ENCODE results near the gene POU6F2. TPM values are rescaled to one million over a fixed set of nuclear protein-coding genes. Genes with fewer than 3 reads are reported as not detected.
"Not testable (repeated sequence)": the region's sequence is repeated elsewhere in the genome, so short reads cannot be mapped to it uniquely, and the experiment has no call there.

POU6F2 gene
- polyA plus RNA-seq, 4 donors: 0.16 TPM; not detected in 3

DNA sequence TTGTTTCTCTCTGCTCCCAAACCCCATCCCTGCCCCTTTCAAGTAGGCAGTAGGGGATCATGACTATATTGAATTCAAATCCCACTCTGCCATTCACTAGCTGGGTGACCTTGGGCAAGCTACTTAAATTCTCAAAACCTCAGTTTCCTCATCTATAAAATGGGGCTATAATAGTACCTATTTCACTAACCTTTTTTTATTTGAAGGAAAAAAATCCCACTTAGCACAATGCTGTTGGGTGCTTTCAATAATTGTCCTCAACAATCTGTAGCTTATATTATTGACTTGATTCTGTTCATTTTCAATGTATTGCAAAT lies 398.1 kb downstream of the POU6F2 start:
- Histone ChIP-seq H3K4me1 (ENCODE audit: control insufficient read depth in 3 of 3, insufficient read depth in 2 of 3, low read depth in 1 of 3, low read length in 2 of 3) (peaks cover 0 to 6% (median 0%) of the 10 kb centered on the region in 3 donors), H3K4me3 (ENCODE audit: low read depth in 1 of 3, low read length in 3 of 3) (no peak overlapping the region), H3K27ac (ENCODE audit: low read depth in 1 of 3, low read length in 2 of 3) (no peak overlapping the region), H3K9me3 (ENCODE audit: control insufficient read depth in 2 of 2, insufficient read depth in 1 of 2, low read depth in 1 of 2, low read length in 1 of 2) (no peaks in the 10 kb centered on the region), H3K27me3 (ENCODE audit: control insufficient read depth in 3 of 3, insufficient read depth in 3 of 3, low read length in 3 of 3) (peaks cover 0 to 2% (median 0%) of the 10 kb centered on the region in 3 donors), H3K36me3 (ENCODE audit: control insufficient read depth in 3 of 3, insufficient read depth in 2 of 3, low read depth in 1 of 3, low read length in 3 of 3) (no peaks in the 10 kb centered on the region)
- DNase-seq (no peak), FAIRE-seq (no peak)

DNA sequence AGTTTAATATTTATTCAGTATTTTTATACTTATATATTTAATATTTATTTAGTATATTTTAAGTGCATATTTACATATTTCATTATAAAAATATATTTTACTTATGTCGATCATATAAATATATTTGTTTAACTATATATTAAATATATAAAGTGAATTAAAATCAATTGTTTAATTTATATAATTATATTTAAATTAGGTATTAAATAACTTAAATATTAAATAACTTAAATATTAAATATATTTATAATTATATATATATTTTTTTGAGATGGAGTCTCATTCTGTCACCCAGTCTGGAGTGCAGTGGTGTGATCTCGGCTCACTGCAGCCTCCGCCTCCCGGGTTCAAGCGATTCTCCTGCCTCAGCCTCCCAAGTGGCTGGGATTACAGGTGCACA lies 399.2 kb downstream of the POU6F2 start:
- H3K27me3 ChIP-seq (ENCODE audit: control insufficient read depth in 3 of 3, insufficient read depth in 3 of 3, low read length in 3 of 3); DNase-seq; H3K4me1 ChIP-seq (ENCODE audit: control insufficient read depth in 3 of 3, insufficient read depth in 2 of 3, low read depth in 1 of 3, low read length in 2 of 3); H3K27ac ChIP-seq (ENCODE audit: low read depth in 1 of 3, low read length in 2 of 3); H3K4me3 ChIP-seq (ENCODE audit: low read depth in 1 of 3, low read length in 3 of 3); H3K9me3 ChIP-seq (ENCODE audit: control insufficient read depth in 2 of 2, insufficient read depth in 1 of 2, low read depth in 1 of 2, low read length in 1 of 2); H3K36me3 ChIP-seq (ENCODE audit: control insufficient read depth in 3 of 3, insufficient read depth in 2 of 3, low read depth in 1 of 3, low read length in 3 of 3): not testable (repeated sequence)
- peak; percentile 94 for FAIRE-seq
- WGBS, 3 donors: 96 to 99% (median 97%) methylated on average over 5 of the region's 5 CpGs

DNA sequence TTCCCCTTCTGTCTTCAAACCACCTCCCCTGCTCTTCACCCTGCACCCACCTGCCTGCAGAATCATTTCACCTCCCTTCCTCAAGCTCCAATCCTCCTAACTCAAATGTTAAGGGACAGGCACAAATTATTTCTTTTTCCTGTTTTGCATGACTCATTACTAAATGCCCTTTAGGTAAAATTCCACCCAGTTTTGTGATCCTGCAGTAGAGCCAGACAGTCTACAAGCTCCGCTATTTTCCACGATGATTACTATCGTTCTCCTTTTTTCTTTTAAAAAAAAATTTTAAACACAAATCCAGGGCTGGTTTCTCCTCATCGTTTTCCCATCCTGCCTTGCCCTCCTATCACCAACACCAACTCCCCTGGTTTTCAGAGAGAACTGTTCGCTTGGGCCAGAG lies 401.7 kb downstream of the POU6F2 start:
- Histone ChIP-seq H3K36me3 (ENCODE audit: control insufficient read depth in 3 of 3, insufficient read depth in 2 of 3, low read depth in 1 of 3, low read length in 3 of 3) (no peaks in the 10 kb centered on the region), H3K4me1 (ENCODE audit: control insufficient read depth in 3 of 3, insufficient read depth in 2 of 3, low read depth in 1 of 3, low read length in 2 of 3) (peaks cover 0 to 6% (median 0%) of the 10 kb centered on the region in 3 donors), H3K27me3 (ENCODE audit: control insufficient read depth in 3 of 3, insufficient read depth in 3 of 3, low read length in 3 of 3) (peaks cover 0 to 5% (median 0%) of the 10 kb centered on the region in 3 donors), H3K4me3 (ENCODE audit: low read depth in 1 of 3, low read length in 3 of 3) (no peak overlapping the region), H3K27ac (ENCODE audit: low read depth in 1 of 3, low read length in 2 of 3) (no peak overlapping the region), H3K9me3 (ENCODE audit: control insufficient read depth in 2 of 2, insufficient read depth in 1 of 2, low read depth in 1 of 2, low read length in 1 of 2) (no peaks in the 10 kb centered on the region)
- DNase-seq (no peak), FAIRE-seq (no peak)
- WGBS, 3 donors: 85 to 88% (median 86%) methylated on average over 5 of the region's 5 CpGs

DNA sequence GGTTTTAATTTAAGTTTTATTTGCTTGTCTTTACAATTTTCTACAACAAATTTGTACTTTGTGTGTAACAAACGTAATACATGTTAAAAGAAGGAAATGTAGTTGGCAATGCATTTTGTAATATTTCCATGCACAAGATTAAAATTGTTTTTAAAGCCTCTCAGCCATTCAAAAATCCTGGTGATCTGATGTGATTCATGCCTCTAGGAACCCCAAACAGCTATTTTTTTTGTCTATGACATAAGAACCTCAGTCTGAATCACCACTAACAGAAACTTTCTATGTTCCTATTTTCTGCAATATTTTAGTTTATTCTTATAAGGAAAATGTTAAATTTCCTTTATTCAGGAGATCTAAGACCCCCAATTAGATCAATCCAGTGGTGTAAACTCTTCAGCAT lies 405.4 kb downstream of the POU6F2 start:
- Histone ChIP-seq H3K4me1 (ENCODE audit: control insufficient read depth in 3 of 3, insufficient read depth in 2 of 3, low read depth in 1 of 3, low read length in 2 of 3) (no peaks in the 10 kb centered on the region), H3K4me3 (ENCODE audit: low read depth in 1 of 3, low read length in 3 of 3) (no peak overlapping the region), H3K9me3 (ENCODE audit: control insufficient read depth in 2 of 2, insufficient read depth in 1 of 2, low read depth in 1 of 2, low read length in 1 of 2) (no peaks in the 10 kb centered on the region), H3K27ac (ENCODE audit: low read depth in 1 of 3, low read length in 2 of 3) (no peak overlapping the region), H3K27me3 (ENCODE audit: control insufficient read depth in 3 of 3, insufficient read depth in 3 of 3, low read length in 3 of 3) (peaks cover 0 to 5% (median 0%) of the 10 kb centered on the region in 3 donors), H3K36me3 (ENCODE audit: control insufficient read depth in 3 of 3, insufficient read depth in 2 of 3, low read depth in 1 of 3, low read length in 3 of 3) (no peaks in the 10 kb centered on the region)
- DNase-seq: no peak
- 64 to 66% (median 64%) methylated on average over 1 of the region's 1 CpG for WGBS, 3 donors
- FAIRE-seq: no peak

DNA sequence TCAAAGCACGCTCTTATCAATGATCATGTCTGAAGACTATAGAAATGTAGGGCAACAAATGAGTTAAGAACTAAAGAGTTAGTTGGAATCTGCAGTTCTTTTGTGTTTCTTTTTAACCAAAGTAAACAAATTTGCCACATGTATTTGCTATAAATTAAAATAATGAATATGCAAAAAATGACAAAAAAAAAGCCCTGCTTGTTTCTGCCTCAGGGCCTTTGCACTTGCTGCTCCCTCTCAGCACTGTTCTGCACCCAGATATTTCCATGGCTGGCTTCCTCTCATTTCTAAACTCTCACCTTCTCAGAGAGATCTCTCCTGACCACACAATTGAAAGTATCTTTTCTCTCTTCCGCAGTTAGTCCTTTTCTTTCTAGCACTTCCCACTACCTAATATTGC lies 406.7 kb downstream of the POU6F2 start:
- Histone ChIP-seq H3K36me3 (ENCODE audit: control insufficient read depth in 3 of 3, insufficient read depth in 2 of 3, low read depth in 1 of 3, low read length in 3 of 3) (no peaks in the 10 kb centered on the region), H3K27ac (ENCODE audit: low read depth in 1 of 3, low read length in 2 of 3) (no peak overlapping the region), H3K4me1 (ENCODE audit: control insufficient read depth in 3 of 3, insufficient read depth in 2 of 3, low read depth in 1 of 3, low read length in 2 of 3) (no peaks in the 10 kb centered on the region), H3K27me3 (ENCODE audit: control insufficient read depth in 3 of 3, insufficient read depth in 3 of 3, low read length in 3 of 3) (peaks cover 0 to 3% (median 0%) of the 10 kb centered on the region in 3 donors), H3K9me3 (ENCODE audit: control insufficient read depth in 2 of 2, insufficient read depth in 1 of 2, low read depth in 1 of 2, low read length in 1 of 2) (no peaks in the 10 kb centered on the region), H3K4me3 (ENCODE audit: low read depth in 1 of 3, low read length in 3 of 3) (no peak overlapping the region)
- no peak for DNase-seq
- 87 to 90% (median 90%) methylated on average over 2 of the region's 2 CpGs for WGBS, 3 donors
- no peak for FAIRE-seq

DNA sequence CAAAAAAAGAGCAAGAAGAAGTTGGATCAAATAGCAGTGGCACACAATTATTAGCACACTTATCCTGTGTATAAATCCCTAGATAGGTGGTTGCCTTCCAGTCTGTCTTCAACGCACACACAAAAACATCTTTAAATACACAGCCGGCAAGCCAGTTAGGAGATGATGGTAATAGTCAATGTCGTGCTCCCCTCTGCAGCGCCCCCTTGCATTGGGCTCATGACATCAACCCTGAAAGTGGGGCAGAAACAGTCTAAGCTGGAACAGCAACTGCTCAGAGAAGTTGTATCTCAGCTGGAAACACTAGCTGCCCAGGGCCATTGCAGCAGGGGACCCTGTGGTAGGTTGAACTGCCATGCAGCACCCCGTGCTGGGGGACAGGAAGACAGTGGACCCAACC lies 409.0 kb downstream of the POU6F2 start:
- H3K27ac ChIP-seq (ENCODE audit: low read depth in 1 of 3, low read length in 2 of 3): no peak overlapping the region
- peaks cover 0 to 8% (median 0%) of the 10 kb centered on the region in 3 donors for H3K27me3 ChIP-seq (ENCODE audit: control insufficient read depth in 3 of 3, insufficient read depth in 3 of 3, low read length in 3 of 3)
- no peak for FAIRE-seq
- no peak overlapping the region for H3K4me3 ChIP-seq (ENCODE audit: low read depth in 1 of 3, low read length in 3 of 3)
- DNase-seq: no peak
- 72 to 73% (median 72%) methylated on average over 5 of the region's 5 CpGs for WGBS, 3 donors
- H3K36me3 ChIP-seq (ENCODE audit: control insufficient read depth in 3 of 3, insufficient read depth in 2 of 3, low read depth in 1 of 3, low read length in 3 of 3): no peaks in the 10 kb centered on the region
- no peaks in the 10 kb centered on the region for H3K4me1 ChIP-seq (ENCODE audit: control insufficient read depth in 3 of 3, insufficient read depth in 2 of 3, low read depth in 1 of 3, low read length in 2 of 3)
- no peaks in the 10 kb centered on the region for H3K9me3 ChIP-seq (ENCODE audit: control insufficient read depth in 2 of 2, insufficient read depth in 1 of 2, low read depth in 1 of 2, low read length in 1 of 2)

DNA sequence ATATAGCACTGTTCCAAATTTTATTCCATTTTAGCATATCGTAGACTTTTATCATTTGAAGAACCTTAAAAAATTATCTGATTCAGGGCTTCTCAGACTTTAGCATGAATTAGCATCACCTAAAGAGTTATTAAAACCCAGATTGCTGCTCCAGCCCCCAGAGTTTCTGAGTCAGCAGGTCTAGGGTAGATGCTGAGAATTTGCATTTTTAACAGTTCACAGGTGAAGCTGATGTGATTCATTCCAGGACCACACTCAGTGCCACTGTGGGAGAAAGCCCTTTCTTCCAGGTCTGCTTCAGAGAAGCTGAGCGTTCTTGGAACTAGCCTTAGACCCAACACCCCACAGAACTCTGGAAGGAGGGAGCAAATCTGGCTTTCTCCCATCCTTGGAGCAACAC lies 414.4 kb downstream of the POU6F2 start:
- no peak for DNase-seq
- Histone ChIP-seq H3K9me3 (ENCODE audit: control insufficient read depth in 2 of 2, insufficient read depth in 1 of 2, low read depth in 1 of 2, low read length in 1 of 2) (no peaks in the 10 kb centered on the region), H3K27ac (ENCODE audit: low read depth in 1 of 3, low read length in 2 of 3) (no peak overlapping the region), H3K4me3 (ENCODE audit: low read depth in 1 of 3, low read length in 3 of 3) (no peak overlapping the region), H3K36me3 (ENCODE audit: control insufficient read depth in 3 of 3, insufficient read depth in 2 of 3, low read depth in 1 of 3, low read length in 3 of 3) (no peaks in the 10 kb centered on the region), H3K4me1 (ENCODE audit: control insufficient read depth in 3 of 3, insufficient read depth in 2 of 3, low read depth in 1 of 3, low read length in 2 of 3) (no peaks in the 10 kb centered on the region), H3K27me3 (ENCODE audit: control insufficient read depth in 3 of 3, insufficient read depth in 3 of 3, low read length in 3 of 3) (peaks cover 0 to 5% (median 0%) of the 10 kb centered on the region in 3 donors)
- 54 to 80% (median 58%) methylated on average over 2 of the region's 2 CpGs for WGBS, 3 donors
- no peak for FAIRE-seq

DNA sequence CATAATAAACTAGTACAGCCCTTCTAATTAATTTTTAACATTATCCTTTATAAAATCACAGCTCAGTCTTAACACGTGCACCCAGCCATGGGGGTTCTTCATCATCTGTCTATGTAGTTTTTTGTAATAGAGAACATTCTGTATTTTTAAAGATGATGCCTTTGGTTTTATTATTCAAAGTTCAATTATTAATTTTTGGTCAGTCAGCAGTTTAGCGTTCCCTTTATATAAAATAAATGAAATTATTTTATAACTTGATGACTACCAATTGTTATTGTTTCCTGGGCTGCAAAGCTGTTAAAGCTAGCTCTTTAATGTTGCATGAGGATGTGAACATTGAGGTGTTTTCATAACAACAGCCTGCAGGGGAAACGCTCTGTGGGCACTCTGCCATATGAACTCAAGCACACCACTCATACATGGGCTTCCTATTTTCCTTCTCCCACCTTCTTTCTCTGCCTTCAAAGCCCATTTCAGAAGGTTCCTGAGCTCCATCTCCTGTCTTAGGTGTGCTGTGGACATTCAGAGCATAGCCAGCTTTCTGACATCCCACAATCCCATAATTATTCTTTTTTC lies 416.5 kb downstream of the POU6F2 start:
- no peaks in the 10 kb centered on the region for H3K36me3 ChIP-seq (ENCODE audit: control insufficient read depth in 3 of 3, insufficient read depth in 2 of 3, low read depth in 1 of 3, low read length in 3 of 3)
- no peak overlapping the region for H3K4me3 ChIP-seq (ENCODE audit: low read depth in 1 of 3, low read length in 3 of 3)
- no peaks in the 10 kb centered on the region for H3K4me1 ChIP-seq (ENCODE audit: control insufficient read depth in 3 of 3, insufficient read depth in 2 of 3, low read depth in 1 of 3, low read length in 2 of 3)
- WGBS, 3 donors: 12 to 36% (median 33%) methylated on average over 3 of the region's 3 CpGs
- DNase-seq: no peak
- no peak for FAIRE-seq
- no peaks in the 10 kb centered on the region for H3K9me3 ChIP-seq (ENCODE audit: control insufficient read depth in 2 of 2, insufficient read depth in 1 of 2, low read depth in 1 of 2, low read length in 1 of 2)
- H3K27me3 ChIP-seq (ENCODE audit: control insufficient read depth in 3 of 3, insufficient read depth in 3 of 3, low read length in 3 of 3): peaks cover 0 to 5% (median 0%) of the 10 kb centered on the region in 3 donors
- no peak overlapping the region for H3K27ac ChIP-seq (ENCODE audit: low read depth in 1 of 3, low read length in 2 of 3)

DNA sequence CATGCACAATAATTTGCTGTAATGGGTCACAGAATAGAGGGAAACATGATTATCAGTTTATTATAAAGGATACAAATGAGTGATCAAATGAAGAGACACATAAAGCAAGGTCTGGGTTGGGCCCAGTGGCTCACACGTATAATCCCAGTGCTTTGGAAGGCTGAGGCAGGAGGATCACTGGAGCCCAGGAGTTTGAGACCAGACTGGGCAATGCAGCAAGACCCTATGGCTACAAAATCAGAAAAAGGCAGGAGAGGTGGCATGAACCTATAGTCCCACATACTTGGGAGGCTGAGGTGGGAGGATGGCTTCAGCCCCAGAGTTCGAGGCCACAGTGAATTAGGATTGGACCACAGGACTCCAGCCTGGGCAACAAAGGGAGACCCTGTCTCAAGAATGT lies 421.7 kb downstream of the POU6F2 start:
- 76 to 90% (median 85%) methylated on average over 2 of the region's 2 CpGs for WGBS, 3 donors
- no peak for DNase-seq
- Histone ChIP-seq H3K4me1 (ENCODE audit: control insufficient read depth in 3 of 3, insufficient read depth in 2 of 3, low read depth in 1 of 3, low read length in 2 of 3) (no peaks in the 10 kb centered on the region), H3K4me3 (ENCODE audit: low read depth in 1 of 3, low read length in 3 of 3) (no peak overlapping the region), H3K27me3 (ENCODE audit: control insufficient read depth in 3 of 3, insufficient read depth in 3 of 3, low read length in 3 of 3) (no peaks in the 10 kb centered on the region), H3K27ac (ENCODE audit: low read depth in 1 of 3, low read length in 2 of 3) (no peak overlapping the region), H3K9me3 (ENCODE audit: control insufficient read depth in 2 of 2, insufficient read depth in 1 of 2, low read depth in 1 of 2, low read length in 1 of 2) (no peaks in the 10 kb centered on the region), H3K36me3 (ENCODE audit: control insufficient read depth in 3 of 3, insufficient read depth in 2 of 3, low read depth in 1 of 3, low read length in 3 of 3) (no peaks in the 10 kb centered on the region)
- no peak for FAIRE-seq
